Activated CD4-positive, alpha-beta T cell treated with anti-CD3 and anti-CD28 coated beads for 36 hours (primary cell): ENCODE results near the gene UGT2B15. TPM values are rescaled to one million over a fixed set of nuclear protein-coding genes. Genes with fewer than 3 reads are reported as not detected.

ENCODE experiments used
- total RNA-seq, 2 experiments: library from RNA; stranded (reverse); gene quantifications; one replicate each; pipeline ENCODE4 v1.2.3, GENCODE V29; 2021

Gene UGT2B15
- total RNA-seq, 2 experiments from 2014 or later, result not detected

Other genes starting within 250 kb of the UGT2B15 start
- under 1 TPM in 1 of 2 experiments, not detected in 1; 0.07 TPM for gene TMPRSS11E, start 223.2 kb downstream of the UGT2B15 start, total RNA-seq
- not detected for gene UGT2B17, start 94.3 kb downstream of the UGT2B15 start, total RNA-seq
- not detected for gene UGT2B10, start 145.3 kb upstream of the UGT2B15 start, total RNA-seq